HG03460 (cell line): ENCODE measurements around the gene KRTAP2-4.
"Not testable (repeated sequence)": the region's sequence is repeated elsewhere in the genome, so short reads cannot be mapped to it uniquely, and the experiment has no call there.

ENCODE experiments used
- ATAC-seq: cut with Tn5 transposase; IDR thresholded peaks from one replicate; pipeline ENCODE4 v1.9.1; 2021; ENCODE audit not compliant: unreplicated experiment

Gene KRTAP2-4

DNA sequence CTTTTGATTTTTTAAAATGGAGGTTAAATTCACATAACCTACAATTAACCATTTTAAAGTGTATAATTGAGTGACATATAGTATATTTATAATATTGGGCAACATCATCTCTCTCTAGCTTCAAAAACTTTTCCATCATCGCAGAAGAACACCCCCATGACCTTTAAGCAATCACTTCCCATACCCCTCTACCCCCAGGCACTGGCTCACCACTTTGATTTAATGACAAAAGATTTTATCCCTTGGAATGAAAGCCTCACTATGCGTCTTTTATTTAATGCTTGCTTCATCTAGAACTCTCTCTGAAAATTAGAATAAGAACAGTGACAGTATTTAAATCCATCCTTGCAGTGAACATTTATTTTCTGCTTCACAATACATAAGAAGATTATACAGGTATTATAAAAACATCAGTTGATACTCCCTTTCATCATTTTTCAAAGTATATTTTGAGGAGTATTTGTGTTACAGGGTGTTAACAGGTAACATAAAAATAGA is 27.8 kb downstream of the KRTAP2-4 start:
- no peak for ATAC-seq

DNA sequence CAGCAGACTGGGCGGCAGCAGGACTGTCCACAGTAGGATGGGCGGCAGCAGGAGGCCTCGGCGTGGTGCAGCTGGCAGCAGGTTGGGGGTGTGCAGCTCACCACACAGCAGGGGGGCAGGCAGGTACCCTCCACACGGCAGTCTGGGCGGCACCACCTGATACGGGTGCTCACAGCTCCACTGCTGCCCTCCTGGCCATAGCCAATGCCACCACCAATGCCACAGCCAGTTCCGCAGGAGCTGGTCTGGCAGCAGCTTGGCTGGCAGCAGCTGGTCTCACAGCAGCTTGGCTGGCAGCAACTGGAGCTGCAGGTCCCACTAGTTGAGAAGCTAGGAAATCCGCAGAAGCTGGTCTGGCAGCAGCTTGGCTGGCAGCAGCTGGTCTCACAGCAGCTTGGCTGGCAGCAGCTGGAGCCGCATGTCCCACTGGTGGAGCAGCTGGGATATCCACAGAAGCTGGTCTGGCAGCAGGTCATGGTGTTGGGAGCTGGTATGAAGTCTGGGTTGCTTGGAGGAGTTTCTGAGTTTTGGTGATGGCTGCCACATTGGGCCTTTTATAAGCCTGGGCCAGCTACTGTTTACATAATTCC is 31.2 kb downstream of the KRTAP2-4 start, which contains the start of gene KRTAP1-3:
KRTAP1-3 (minus strand) TSS at position 529 of the 590 bp plus-strand sequence; CDS start at position 476, 53 bp downstream.
- ATAC-seq: not testable (repeated sequence)

DNA sequence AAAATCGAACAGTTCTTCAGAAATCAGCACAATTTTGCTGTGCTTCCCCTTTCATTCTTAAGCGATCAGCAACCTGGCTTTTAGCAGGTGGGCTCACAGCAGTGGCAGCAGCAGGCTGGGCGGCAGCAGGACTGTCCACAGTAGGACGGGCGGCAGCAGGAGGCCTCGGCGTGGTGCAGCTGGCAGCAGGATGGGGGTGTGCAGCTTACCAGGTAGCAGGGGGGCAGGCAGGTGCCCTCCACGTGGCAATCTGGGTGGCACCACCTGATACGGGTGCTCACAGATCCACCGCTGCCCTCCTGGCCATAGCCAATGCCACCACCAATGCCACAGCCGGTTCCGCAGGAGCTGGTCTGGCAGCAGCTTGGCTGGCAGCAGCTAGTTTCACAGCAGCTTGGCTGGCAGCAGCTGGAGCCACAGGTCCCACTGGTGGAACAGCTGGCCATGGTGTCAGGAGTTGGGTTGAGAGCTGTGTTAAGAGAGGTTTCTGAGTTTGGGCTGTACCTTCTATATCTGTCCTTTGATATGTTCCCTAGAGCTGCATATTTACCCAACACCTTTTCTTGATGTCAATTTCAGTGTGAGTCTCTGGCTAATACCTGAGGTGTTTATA is 35.9 kb downstream of the KRTAP2-4 start, which contains the start of gene KRTAP1-4:
KRTAP1-4 (minus strand) TSS at position 563 of the 613 bp plus-strand sequence; CDS start at position 446, 117 bp downstream.
- ATAC-seq: no peak

DNA sequence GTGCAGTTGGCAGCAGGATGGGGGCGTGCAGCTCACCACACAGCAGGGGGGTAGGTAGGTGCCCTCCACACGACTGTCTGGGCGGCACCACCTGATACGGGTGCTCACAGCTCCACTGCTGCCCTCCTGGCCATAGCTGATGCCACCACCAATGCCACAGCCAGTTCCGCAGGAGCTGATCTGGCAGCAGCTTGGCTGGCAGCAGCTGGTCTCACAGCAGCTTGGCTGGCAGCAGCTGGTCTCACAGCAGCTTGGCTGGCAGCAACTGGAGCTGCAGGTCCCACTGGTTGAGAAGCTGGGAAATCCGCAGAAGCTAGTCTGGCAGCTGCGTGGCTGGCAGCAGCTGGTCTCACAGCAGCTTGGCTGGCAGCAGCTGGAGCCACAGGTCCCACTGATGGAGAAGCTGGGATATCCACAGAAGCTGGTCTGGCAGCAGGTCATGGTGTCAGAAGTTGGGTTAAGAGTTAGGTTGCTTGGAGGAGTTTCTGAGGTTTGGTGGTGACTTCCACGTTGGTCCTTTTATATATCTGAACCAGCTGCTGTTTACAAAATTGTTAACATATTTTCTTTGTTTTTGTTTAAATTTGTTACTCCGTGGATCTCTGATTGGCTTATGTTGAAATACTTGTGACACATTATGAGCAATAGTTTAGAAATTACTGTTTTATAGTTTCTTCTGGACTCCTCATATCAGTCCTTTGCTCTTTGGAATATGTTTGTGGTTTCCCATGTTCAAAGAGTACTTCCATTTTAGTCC is 38.8 kb downstream of the KRTAP2-4 start, which contains the start of gene KRTAP1-5:
KRTAP1-5 (minus strand) TSS at position 494 of the 757 bp plus-strand sequence; CDS start at position 441, 53 bp downstream.
- no peak for ATAC-seq

DNA sequence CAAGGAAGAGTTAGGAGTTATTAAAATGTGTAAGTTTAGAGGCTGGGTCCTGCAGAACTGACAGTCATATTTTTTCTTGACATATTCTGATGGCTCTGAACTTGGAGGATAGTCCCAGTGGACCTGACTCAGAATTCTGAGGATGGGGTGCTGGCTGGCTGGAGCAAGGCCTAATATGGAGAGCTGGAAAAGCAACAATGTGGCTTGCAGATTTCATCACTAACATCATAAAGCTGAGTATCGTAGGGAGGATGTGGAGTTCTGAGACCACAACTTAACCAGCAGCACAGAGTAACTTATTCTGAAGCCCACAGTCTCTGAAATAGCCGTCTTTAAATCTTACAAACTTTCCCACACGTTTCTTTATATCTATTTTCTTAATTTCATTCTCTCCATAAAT is 41.0 kb downstream of the KRTAP2-4 start:
- ATAC-seq: no peak

DNA sequence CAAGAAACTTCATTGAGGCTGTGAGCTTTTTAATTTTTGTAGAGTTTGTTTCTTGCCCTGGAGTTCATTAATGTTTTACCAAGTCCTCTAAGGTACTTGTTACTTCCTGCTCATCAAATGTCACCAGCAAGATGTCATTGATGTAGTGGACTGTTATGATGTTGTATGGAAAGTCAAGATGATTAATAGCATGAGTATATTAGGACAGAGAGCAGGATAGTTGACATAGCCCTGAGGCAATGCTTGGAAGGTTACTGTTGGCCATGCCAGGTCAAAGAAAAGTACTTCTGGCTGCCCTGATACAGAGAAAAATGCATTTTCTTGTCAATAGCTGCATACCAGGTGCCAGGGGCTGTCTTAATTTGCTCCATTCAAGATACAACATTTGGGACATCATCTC is 45.3 kb downstream of the KRTAP2-4 start:
- ATAC-seq: no peak

DNA sequence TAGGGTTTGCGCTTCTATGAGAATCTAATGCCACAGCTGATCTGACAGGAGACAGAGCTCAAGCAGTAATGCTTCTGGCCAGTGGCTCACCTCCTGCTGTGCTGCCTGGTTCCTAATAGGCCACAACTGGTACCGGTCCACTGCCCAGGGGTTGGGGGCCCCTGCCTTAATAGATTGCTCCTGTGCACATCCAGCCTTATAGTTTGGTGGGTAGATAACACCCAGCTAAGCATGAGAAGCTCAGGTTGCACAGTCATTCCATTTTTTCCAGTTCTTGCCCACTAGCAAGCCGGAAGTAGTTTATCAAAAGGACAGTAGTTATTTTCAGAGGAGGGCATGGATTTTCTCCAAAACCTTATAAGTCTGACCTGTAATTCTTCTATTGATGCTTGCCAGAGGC is 46.3 kb downstream of the KRTAP2-4 start:
- ATAC-seq: no peak

DNA sequence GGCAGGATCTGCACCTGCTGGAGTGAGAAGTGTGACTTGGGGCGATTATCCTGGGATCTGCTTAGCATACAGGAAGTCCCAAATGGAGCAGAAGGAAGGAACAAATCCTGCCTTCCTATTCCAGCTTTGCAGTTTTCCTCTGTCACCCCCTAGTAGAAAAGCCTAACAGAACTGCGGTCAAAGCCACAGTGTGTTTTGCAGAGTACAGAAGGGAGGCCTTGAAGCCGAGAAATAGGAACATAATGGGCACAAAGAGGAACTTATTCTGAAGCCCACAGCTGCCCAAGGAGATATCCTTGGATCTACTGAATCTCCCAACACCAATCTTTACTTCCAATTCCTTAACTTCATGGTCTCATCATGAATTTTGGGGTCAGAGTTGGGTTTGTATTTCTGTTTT is 47.1 kb downstream of the KRTAP2-4 start:
- ATAC-seq: no peak

DNA sequence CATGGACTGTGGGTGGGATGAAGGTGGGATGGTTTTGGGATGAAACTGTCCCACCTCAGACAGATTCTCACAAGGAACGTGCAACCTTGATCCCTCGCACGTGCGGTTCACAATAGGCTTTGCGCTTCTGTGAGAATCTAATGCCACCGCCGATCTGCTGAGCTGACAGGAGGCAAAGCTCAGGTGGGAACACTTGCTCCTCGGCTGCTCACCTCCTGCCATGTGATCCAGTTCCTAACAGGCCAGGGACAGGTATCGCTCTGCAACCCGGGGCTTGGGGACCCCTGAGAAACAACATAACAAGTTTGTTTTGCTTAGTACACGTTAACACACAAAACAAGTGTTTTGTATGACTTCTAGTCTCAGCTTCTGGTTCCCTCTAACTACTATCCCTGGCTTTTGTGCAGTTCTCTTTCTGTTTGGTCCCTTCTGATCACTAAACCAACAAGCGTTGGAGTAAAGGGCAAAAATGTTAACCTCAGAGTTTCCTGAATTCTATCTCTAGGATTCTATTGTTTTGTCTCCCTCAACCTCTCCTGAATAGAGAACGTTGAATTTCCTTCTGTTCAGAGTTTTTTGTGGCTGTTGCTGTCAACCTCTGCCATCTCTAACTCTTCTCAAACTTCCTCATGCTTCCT is 49.0 kb downstream of the KRTAP2-4 start:
- no peak for ATAC-seq

DNA sequence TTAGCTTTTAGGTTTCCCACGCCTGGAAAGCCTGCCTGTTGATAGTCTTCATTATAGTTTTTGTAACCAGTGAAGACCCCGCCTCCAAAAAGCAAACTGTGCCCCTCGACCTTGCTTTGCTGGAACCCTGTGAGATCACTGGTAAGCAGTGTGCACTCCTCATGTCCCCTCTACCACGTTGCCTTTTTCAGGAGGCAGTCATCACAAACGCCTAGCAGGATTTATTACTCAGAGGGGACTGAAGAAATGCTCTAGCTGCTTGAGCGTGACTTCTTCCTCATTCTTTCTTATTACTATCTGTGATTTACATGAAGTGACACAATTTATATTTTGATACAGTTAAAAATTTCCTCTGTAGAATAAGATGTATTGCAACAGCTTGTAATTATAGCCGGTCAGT is 50.2 kb downstream of the KRTAP2-4 start:
- ATAC-seq: no peak
